Bronchial epithelial cell (primary cell): ENCODE data around the gene ATP2C1. TPM values are rescaled to one million over a fixed set of nuclear protein-coding genes. Genes with fewer than 3 reads are reported as not detected.

Source experiments
- DNase-seq: peaks from one replicate; pipeline ENCODE4 v3.0.0-alpha.2; 2010; ENCODE audit warnings: low read depth
- FAIRE-seq: peaks from 2 replicates; lab custom pipeline; 2011; peaks lifted over from hg19 to GRCh38; lab: Jason Lieb, UNC
- H3K27me3 ChIP-seq: 2 replicates; pipeline ENCODE4 v1.5.1; 2011; ENCODE audit warnings: low read length; ENCODE audit not compliant: control insufficient read depth, insufficient read depth
- H3K36me3 ChIP-seq: 2 replicates; pipeline ENCODE4 v1.5.1; 2011; ENCODE audit warnings: low read length; ENCODE audit not compliant: control insufficient read depth, insufficient read depth
- H3K4me3 ChIP-seq: 2 replicates; pipeline ENCODE4 v1.5.1; 2011; ENCODE audit warnings: mild to moderate bottlenecking, low read depth, low read length, control low read depth
- total RNA-seq: library from RNA; depleted of rRNA; stranded (reverse); fragments of >200 nt; gene quantifications from 2 replicates; pipeline ENCODE4 v1.2.1, GENCODE V29; 2014
- TF ChIP-seq, protein P1 (sequence below): IDR thresholded peaks from 2 replicates; pipeline ENCODE4 v1.5.1; 2011; ENCODE audit warnings: mild to moderate bottlenecking, moderate library complexity, low read length, control low read depth, inconsistent platforms; ENCODE audit not compliant: insufficient read depth, severe bottlenecking

The ATP2C1 gene, protein sequence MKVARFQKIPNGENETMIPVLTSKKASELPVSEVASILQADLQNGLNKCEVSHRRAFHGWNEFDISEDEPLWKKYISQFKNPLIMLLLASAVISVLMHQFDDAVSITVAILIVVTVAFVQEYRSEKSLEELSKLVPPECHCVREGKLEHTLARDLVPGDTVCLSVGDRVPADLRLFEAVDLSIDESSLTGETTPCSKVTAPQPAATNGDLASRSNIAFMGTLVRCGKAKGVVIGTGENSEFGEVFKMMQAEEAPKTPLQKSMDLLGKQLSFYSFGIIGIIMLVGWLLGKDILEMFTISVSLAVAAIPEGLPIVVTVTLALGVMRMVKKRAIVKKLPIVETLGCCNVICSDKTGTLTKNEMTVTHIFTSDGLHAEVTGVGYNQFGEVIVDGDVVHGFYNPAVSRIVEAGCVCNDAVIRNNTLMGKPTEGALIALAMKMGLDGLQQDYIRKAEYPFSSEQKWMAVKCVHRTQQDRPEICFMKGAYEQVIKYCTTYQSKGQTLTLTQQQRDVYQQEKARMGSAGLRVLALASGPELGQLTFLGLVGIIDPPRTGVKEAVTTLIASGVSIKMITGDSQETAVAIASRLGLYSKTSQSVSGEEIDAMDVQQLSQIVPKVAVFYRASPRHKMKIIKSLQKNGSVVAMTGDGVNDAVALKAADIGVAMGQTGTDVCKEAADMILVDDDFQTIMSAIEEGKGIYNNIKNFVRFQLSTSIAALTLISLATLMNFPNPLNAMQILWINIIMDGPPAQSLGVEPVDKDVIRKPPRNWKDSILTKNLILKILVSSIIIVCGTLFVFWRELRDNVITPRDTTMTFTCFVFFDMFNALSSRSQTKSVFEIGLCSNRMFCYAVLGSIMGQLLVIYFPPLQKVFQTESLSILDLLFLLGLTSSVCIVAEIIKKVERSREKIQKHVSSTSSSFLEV
- total RNA-seq = 96.9 and 149 TPM in 2 replicates

DNA sequence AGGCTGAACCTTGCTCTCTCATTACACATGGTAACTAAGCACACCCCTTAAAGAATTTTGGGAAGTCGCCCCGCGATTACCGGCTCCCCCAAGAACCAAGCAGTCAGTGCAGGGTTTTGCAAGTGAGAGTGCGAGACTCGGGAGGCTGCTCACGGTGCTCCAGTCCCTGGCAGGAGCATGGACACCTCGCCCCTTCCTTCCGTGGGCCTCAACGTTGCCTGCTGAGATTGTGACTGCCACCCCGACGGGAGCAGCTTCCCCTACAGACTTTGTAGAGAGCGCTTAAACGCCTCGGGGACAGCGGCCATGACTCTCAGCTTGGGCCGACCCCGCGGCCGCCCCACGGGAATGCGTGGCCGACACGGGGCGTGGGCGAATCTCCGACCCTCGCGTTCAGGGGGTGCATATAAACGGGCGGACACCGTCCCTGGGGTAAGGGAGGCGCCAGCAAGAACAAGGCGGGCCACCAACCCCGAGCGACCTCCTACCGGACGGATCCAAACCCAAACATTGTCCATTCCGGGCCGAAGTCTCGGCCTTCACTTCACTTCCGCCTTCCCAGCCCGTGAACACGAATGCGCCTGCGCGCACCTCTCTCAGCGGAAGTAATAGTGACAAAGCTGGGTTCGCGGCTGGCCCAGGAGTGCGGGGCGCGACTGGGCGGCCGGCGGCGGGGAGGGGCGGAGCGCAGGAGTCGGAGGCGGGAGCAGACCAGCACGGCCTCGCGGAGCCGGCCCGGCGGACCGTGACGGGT, at the start of gene ATP2C1:
ATP2C1 (plus strand) TSS at position 709 of the 754 bp plus-strand sequence. CDS start 686 bp downstream, outside the sequence.
- no peak for FAIRE-seq

DNA sequence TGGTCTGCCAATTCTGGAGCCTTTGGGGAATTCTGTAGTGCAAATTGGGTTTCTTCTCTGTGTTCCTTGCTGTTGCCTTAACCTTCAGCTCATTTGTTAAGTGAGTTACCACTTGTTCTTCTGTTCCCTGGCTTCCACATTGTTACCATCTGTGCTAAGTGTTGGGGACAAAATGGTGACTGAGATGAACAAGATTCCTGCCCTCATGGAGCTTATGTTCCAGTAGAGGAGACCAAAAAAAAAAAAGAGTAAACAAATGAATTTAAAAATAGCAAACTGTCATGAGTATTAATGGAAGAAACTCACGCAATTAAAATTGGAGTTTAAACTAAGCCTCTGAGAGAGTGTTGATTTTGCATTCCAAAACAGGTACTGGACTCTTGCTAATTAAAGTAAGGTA, 49.4 kb upstream of the ATP2C1 start:
- no peak for DNase-seq
- no peak for FAIRE-seq
- H3K4me3 ChIP-seq = no peak overlapping the region
- TF ChIP-seq, protein P1, sequence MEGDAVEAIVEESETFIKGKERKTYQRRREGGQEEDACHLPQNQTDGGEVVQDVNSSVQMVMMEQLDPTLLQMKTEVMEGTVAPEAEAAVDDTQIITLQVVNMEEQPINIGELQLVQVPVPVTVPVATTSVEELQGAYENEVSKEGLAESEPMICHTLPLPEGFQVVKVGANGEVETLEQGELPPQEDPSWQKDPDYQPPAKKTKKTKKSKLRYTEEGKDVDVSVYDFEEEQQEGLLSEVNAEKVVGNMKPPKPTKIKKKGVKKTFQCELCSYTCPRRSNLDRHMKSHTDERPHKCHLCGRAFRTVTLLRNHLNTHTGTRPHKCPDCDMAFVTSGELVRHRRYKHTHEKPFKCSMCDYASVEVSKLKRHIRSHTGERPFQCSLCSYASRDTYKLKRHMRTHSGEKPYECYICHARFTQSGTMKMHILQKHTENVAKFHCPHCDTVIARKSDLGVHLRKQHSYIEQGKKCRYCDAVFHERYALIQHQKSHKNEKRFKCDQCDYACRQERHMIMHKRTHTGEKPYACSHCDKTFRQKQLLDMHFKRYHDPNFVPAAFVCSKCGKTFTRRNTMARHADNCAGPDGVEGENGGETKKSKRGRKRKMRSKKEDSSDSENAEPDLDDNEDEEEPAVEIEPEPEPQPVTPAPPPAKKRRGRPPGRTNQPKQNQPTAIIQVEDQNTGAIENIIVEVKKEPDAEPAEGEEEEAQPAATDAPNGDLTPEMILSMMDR = no peak
- no peaks in the 10 kb centered on the region for H3K27me3 ChIP-seq
- no peaks in the 10 kb centered on the region for H3K36me3 ChIP-seq

More for the DNA sequence above, at the start of gene ATP2C1:
- peak within 1 kb of the TSS; percentile 79 for H3K4me3 ChIP-seq
- peak; percentile 86 for DNase-seq
- no peaks in the 10 kb centered on the region for H3K27me3 ChIP-seq
- TF ChIP-seq, protein P1 = no peak
- no peaks in the 10 kb centered on the region for H3K36me3 ChIP-seq

DNA sequence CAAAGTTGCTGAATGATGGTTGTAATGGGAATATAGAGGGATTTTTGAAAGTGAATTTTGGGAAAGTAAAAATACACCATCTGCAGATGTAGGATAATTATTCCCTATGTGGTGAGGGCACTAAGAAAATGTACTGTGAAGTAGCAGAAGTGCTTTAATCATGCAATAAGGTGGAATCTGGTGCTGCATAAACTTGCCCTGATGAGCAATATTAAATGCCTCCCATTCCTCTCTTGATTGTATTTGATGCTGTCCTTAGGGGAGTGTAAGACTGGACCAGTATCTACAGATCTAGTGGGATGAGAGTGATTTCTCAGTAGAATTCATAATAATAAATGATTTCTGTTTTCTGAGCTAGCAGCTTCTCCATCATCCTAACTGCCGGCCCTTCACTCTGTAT, 47.7 kb upstream of the ATP2C1 start:
- no peak overlapping the region for H3K4me3 ChIP-seq
- TF ChIP-seq, protein P1 = no peak
- FAIRE-seq = no peak
- DNase-seq = peak; percentile 83
- no peaks in the 10 kb centered on the region for H3K36me3 ChIP-seq
- no peaks in the 10 kb centered on the region for H3K27me3 ChIP-seq

DNA sequence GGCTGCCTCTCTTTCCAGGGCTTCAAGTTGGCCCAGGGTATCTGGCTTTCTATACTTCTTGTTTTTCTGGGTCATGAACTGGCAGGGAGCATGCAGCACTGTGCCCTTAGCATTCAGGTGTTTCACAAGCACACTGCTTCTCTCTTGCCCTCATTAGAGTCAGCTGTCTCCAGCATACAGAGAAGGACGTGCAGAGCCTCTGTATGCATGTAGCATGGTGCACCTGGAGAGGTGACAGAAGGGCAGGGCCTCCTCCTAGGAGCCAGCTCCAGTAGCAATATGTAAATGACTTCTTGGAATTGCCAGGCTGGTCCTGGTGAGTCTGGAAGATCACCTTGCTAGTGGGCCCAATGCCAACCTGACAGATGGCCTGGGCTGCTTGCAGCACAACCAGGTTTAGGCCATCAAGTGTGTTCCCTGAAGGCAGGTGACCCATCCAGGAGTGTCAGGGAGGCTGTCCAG, 44.8 kb upstream of the ATP2C1 start:
- TF ChIP-seq, protein P1 = no peak
- peak; percentile 26 for DNase-seq
- H3K36me3 ChIP-seq = no peaks in the 10 kb centered on the region
- no peak overlapping the region for H3K4me3 ChIP-seq
- no peaks in the 10 kb centered on the region for H3K27me3 ChIP-seq
- no peak for FAIRE-seq

DNA sequence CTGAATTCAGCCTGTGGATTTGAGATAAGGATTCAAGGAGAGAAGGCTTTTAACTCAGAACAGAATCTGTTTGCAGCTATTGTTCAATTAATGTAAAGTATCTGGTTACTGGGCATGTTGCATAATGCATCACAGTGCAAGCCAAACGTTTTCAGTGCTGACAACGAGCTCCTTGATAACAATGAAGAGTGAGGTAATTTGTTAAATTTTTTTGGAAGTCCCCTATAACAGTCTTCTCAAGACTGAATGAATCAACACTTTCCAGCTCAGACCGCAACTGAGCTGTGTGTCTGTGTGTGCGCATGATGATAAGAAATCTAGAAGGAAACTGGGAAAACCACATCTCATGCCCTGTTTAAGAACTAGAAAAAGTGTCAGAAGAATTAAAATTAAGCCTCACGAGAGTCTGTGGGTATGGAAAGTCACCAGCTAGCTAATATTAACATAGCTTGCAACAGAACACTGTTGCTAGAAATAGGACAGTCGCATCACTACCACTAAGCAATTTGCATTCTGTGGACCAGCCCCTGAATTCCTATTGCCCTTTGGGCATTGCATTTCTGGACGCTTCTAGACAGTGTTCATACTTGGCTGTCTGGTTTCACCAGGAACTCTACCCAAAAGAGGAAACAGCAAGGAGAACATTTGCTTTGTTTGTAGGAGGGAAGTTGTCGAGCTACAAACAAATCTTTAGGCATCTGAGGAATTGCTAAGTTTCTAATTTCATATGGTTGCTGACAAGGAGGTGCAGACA, 43.7 kb upstream of the ATP2C1 start:
- H3K4me3 ChIP-seq = peak overlapping the region; percentile 25
- TF ChIP-seq, protein P1 = no peak
- H3K27me3 ChIP-seq = no peaks in the 10 kb centered on the region
- peak; percentile 96 for DNase-seq
- no peak for FAIRE-seq
- H3K36me3 ChIP-seq = no peaks in the 10 kb centered on the region
